ENCODE measurements around the gene RAB25.
A peak's percentile ranks its signal among the peaks of the same experiment; 100 is the strongest.

GRCh38 chr1:156020293-156021092 lies 40.5 kb upstream of the RAB25 start, which contains the start of gene SSR2:
- TF ChIP-seq CTCF (IDR thresholded peaks at IDR 0.05) = peak in 1 of 6 experiments; percentile 10
- peak in 1 of 4 donors; percentile 55 for TF ChIP-seq POLR2A (IDR thresholded peaks at IDR 0.05)
